Activated T-helper 1 cell treated with anti-CD3 and anti-CD28 coated beads, Interleukin-2, amount 50 U/mL, for 16 hours (primary cell): ENCODE measurements around the gene GHR.

Experiments used
- DNase-seq, 2 donors: peaks; one replicate each; pipeline ENCODE4 v3.0.0-alpha.2; 2020; ENCODE audit warnings: low read depth in 1 of 2, low spot score in 1 of 2

Gene GHR

GRCh38 chr5:42768106-42768504, 344.9 kb downstream of the GHR start:
- DNase-seq = no peak

- DNase-seq = no peak
Measured at GRCh38 chr5:42770003-42770402, 346.8 kb downstream of the GHR start.
